ENCODE results near the gene TOPAZ1.

DNA sequence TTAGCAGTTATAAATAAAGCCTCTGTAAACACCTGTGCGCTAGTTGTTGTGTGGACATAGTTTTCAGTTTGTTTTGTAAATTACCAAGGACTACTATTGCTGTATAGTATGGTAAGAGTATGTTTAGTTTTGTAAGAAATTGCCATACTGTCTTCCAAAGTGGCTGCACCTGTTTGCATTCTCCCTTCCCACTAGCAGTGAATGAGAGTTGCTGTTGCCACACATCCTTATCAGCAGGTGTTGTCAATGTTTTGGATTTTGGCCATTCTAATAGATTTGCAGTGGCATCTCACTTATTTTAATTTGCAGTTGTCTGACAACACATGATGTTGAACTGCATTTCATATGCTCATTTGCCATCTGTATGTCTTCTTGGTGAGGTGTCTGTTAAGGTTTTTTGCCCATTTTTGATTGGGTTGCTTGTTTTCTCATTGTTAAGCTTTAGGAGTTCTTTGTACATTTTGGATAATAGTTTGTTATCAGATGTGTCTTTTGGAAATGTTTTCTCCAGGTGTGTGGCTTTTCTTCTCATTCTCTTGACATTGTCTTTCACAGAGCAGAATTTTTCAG, 111.8 kb downstream of the TOPAZ1 start:
- TF ChIP-seq, protein P1, sequence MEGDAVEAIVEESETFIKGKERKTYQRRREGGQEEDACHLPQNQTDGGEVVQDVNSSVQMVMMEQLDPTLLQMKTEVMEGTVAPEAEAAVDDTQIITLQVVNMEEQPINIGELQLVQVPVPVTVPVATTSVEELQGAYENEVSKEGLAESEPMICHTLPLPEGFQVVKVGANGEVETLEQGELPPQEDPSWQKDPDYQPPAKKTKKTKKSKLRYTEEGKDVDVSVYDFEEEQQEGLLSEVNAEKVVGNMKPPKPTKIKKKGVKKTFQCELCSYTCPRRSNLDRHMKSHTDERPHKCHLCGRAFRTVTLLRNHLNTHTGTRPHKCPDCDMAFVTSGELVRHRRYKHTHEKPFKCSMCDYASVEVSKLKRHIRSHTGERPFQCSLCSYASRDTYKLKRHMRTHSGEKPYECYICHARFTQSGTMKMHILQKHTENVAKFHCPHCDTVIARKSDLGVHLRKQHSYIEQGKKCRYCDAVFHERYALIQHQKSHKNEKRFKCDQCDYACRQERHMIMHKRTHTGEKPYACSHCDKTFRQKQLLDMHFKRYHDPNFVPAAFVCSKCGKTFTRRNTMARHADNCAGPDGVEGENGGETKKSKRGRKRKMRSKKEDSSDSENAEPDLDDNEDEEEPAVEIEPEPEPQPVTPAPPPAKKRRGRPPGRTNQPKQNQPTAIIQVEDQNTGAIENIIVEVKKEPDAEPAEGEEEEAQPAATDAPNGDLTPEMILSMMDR (IDR thresholded peaks at IDR 0.05), result no peak
- TF ChIP-seq GATA3 (IDR thresholded peaks at IDR 0.05; ENCODE audit: borderline replicate concordance) (no peak), TP53 (CRISPR knock-in tag; IDR thresholded peaks at IDR 0.05) (no peak), POLR2A (IDR thresholded peaks at IDR 0.05; ENCODE audit: low read length) (no peak), RAD21 (conservative IDR thresholded peaks at IDR 0.05 in 1 of 2, IDR thresholded peaks at IDR 0.05 in 1 of 2) (no peak), ZSCAN20 (CRISPR knock-in tag; IDR thresholded peaks at IDR 0.05) (no peak), CEBPB (IDR thresholded peaks at IDR 0.05) (no peak)
- TF ChIP-seq, protein P2, sequence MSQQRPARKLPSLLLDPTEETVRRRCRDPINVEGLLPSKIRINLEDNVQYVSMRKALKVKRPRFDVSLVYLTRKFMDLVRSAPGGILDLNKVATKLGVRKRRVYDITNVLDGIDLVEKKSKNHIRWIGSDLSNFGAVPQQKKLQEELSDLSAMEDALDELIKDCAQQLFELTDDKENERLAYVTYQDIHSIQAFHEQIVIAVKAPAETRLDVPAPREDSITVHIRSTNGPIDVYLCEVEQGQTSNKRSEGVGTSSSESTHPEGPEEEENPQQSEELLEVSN (IDR thresholded peaks at IDR 0.05; ENCODE audit: borderline replicate concordance, low read depth), result no peak
- TF ChIP-seq, protein P3, sequence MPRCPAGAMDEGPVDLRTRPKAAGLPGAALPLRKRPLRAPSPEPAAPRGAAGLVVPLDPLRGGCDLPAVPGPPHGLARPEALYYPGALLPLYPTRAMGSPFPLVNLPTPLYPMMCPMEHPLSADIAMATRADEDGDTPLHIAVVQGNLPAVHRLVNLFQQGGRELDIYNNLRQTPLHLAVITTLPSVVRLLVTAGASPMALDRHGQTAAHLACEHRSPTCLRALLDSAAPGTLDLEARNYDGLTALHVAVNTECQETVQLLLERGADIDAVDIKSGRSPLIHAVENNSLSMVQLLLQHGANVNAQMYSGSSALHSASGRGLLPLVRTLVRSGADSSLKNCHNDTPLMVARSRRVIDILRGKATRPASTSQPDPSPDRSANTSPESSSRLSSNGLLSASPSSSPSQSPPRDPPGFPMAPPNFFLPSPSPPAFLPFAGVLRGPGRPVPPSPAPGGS (IDR thresholded peaks at IDR 0.05), result no peak
- TF ChIP-seq, protein P4, sequence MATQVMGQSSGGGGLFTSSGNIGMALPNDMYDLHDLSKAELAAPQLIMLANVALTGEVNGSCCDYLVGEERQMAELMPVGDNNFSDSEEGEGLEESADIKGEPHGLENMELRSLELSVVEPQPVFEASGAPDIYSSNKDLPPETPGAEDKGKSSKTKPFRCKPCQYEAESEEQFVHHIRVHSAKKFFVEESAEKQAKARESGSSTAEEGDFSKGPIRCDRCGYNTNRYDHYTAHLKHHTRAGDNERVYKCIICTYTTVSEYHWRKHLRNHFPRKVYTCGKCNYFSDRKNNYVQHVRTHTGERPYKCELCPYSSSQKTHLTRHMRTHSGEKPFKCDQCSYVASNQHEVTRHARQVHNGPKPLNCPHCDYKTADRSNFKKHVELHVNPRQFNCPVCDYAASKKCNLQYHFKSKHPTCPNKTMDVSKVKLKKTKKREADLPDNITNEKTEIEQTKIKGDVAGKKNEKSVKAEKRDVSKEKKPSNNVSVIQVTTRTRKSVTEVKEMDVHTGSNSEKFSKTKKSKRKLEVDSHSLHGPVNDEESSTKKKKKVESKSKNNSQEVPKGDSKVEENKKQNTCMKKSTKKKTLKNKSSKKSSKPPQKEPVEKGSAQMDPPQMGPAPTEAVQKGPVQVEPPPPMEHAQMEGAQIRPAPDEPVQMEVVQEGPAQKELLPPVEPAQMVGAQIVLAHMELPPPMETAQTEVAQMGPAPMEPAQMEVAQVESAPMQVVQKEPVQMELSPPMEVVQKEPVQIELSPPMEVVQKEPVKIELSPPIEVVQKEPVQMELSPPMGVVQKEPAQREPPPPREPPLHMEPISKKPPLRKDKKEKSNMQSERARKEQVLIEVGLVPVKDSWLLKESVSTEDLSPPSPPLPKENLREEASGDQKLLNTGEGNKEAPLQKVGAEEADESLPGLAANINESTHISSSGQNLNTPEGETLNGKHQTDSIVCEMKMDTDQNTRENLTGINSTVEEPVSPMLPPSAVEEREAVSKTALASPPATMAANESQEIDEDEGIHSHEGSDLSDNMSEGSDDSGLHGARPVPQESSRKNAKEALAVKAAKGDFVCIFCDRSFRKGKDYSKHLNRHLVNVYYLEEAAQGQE (IDR thresholded peaks at IDR 0.05), result no peak

Data from A549 (cell line).